Thyroid gland (tissue), 4 donors: Measurements from ENCODE around the gene ARL10. TPM values are rescaled to one million over a fixed set of nuclear protein-coding genes. Genes with fewer than 3 reads are reported as not detected.

Experiments used
- DNase-seq, 2 donors: peaks; one replicate each; pipeline ENCODE4 v3.0.0-alpha.2; 2019
- H3K27ac ChIP-seq, 3 donors: fragments of 200-600 bp; sonication (generic); 1 replicate in 2 of 3; 2 replicates in 1 of 3; pipeline ENCODE4 v1.5.1; 2016 to 2019; ENCODE audit warnings: mild to moderate bottlenecking in 1 of 3, moderate library complexity in 1 of 3
- H3K27me3 ChIP-seq: fragments of 200-600 bp; sonication (generic); one replicate; pipeline ENCODE4 v1.5.1; 2019
- H3K36me3 ChIP-seq, 2 donors: fragments of 200-600 bp; sonication (generic); one replicate each; pipeline ENCODE4 v1.5.1; 2016 to 2019
- H3K4me1 ChIP-seq, 2 donors: fragments of 200-600 bp; sonication (generic); one replicate each; pipeline ENCODE4 v1.5.1; 2017 to 2019
- H3K4me3 ChIP-seq, 3 donors: fragments of 200-600 bp; sonication (generic); replicated peaks in 1 of 3; 1 replicate in 2 of 3; 2 replicates in 1 of 3; pipeline ENCODE4 v1.5.1; 2016; ENCODE audit warnings: mild to moderate bottlenecking in 1 of 3
- H3K9me3 ChIP-seq: fragments of 200-600 bp; sonication (generic); one replicate; pipeline ENCODE4 v1.5.1; 2017
- CTCF ChIP-seq, 6 experiments: fragments of 200-600 bp in 3 of 6; fragments of 450-650 bp in 3 of 6; sonication (generic) in 3 of 6; IDR thresholded peaks; one replicate each; pipeline ENCODE4 v1.5.1; 2016 to 2019; ENCODE audit warnings: antibody characterized with exemption in 6 of 6, mild to moderate bottlenecking in 2 of 6, inconsistent platforms in 1 of 6, moderate library complexity in 1 of 6
- POLR2A ChIP-seq, 2 donors: fragments of 450-650 bp; IDR thresholded peaks; one replicate each; pipeline ENCODE4 v1.6.1; 2017; ENCODE audit warnings: antibody characterized with exemption in 2 of 2, mild to moderate bottlenecking in 2 of 2, moderate library complexity in 1 of 2
- WGBS, 2 donors: methylation state at CpG; one replicate each; pipeline ENCODE4 v1.1.5; 2017; 5-methylcytosine and 5-hydroxymethylcytosine counted together
- intact Hi-C: fragments of 100-400 bp; cut with DNase I; formaldehyde crosslinking; loops from one replicate; pipeline ENCODE4 v1.15.1; 2023
- total RNA-seq, 4 donors: library from RNA; depleted of rRNA; stranded (reverse); fragments of >200 nt; gene quantifications; one replicate each; pipeline ENCODE4 v1.2.3, GENCODE V29; 2016

ARL10 gene
- total RNA-seq, 4 donors from 2014 or later = 2.1 to 11.0 (median 2.8) TPM

- 68 to 81% methylated on average over 16 of the region's 16 CpGs for WGBS, 2 donors
- no peak overlapping the region for H3K4me3 ChIP-seq
- H3K36me3 ChIP-seq = peaks cover 17 to 18% of the 10 kb centered on the region in 2 donors
- no peak overlapping the region for H3K27ac ChIP-seq
- H3K27me3 ChIP-seq = no peaks in the 10 kb centered on the region
- intact Hi-C loops = no loop called here
- TF ChIP-seq POLR2A (IDR thresholded peaks at IDR 0.05) = no peak
- TF ChIP-seq CTCF (IDR thresholded peaks at IDR 0.05) = no peak
- H3K4me1 ChIP-seq = peaks cover 8 to 26% of the 10 kb centered on the region in 2 donors
- no peaks in the 10 kb centered on the region for H3K9me3 ChIP-seq
- DNase-seq = peak; percentile 64 to 66
These were observed 9.7 kb upstream of the ARL10 start for GRCh38 chr5:176355400-176356178.

GRCh38 chr5:176356179-176356566 lies 9.1 kb upstream of the ARL10 start:
- Histone ChIP-seq H3K4me3 (no peak overlapping the region), H3K36me3 (peaks cover 17 to 18% of the 10 kb centered on the region in 2 donors)
- 59 to 63% methylated on average over 3 of the region's 3 CpGs for WGBS, 2 donors

GRCh38 chr5:176359658-176360057 lies 5.6 kb upstream of the ARL10 start:
- Histone ChIP-seq H3K36me3 (peaks cover 3% of the 10 kb centered on the region in 2 donors), H3K27me3 (no peaks in the 10 kb centered on the region), H3K4me1 (peaks cover 11 to 25% of the 10 kb centered on the region in 2 donors), H3K27ac (no peak overlapping the region), H3K9me3 (no peaks in the 10 kb centered on the region), H3K4me3 (no peak overlapping the region)
- DNase-seq = no peak
- TF ChIP-seq CTCF (IDR thresholded peaks at IDR 0.05) = no peak
- no peak for TF ChIP-seq POLR2A (IDR thresholded peaks at IDR 0.05)
- 75 to 77% methylated on average over 4 of the region's 4 CpGs for WGBS, 2 donors
- intact Hi-C loops = no loop called here

More at GRCh38 chr5:176356179-176356566, 9.1 kb upstream of the ARL10 start:
- no peak for TF ChIP-seq CTCF (IDR thresholded peaks at IDR 0.05)
- TF ChIP-seq POLR2A (IDR thresholded peaks at IDR 0.05) = no peak
- Histone ChIP-seq H3K27ac (no peak overlapping the region), H3K9me3 (no peaks in the 10 kb centered on the region), H3K27me3 (no peaks in the 10 kb centered on the region), H3K4me1 (peaks cover 11 to 24% of the 10 kb centered on the region in 2 donors)
- DNase-seq = no peak
- intact Hi-C loops = no loop called here

GRCh38 chr5:176360894-176361436 lies 4.3 kb upstream of the ARL10 start:
- DNase-seq = peak; percentile 15
- WGBS, 2 donors = 2 to 4% methylated on average over 16 to 27 of the region's 27 CpGs
- peaks cover 0 to 3% of the 10 kb centered on the region in 2 donors for H3K36me3 ChIP-seq
- H3K9me3 ChIP-seq = no peaks in the 10 kb centered on the region
- no peaks in the 10 kb centered on the region for H3K27me3 ChIP-seq
- intact Hi-C loops = no loop called here
- TF ChIP-seq POLR2A (IDR thresholded peaks at IDR 0.05) (no peak), CTCF (IDR thresholded peaks at IDR 0.05) (no peak)
- peaks cover 14 to 25% of the 10 kb centered on the region in 2 donors for H3K4me1 ChIP-seq
- peak overlapping the region in 2 of 3 donors; percentile 25 to 69 for H3K27ac ChIP-seq
- peak overlapping the region; percentile 57 to 99 (median 97) for H3K4me3 ChIP-seq
